Measurements from ENCODE around the gene HIP1R.
A peak's percentile ranks its signal among the peaks of the same experiment; 100 is the strongest.
"Not testable (repeated sequence)": the region's sequence is repeated elsewhere in the genome, so short reads cannot be mapped to it uniquely, and the experiment has no call there.

Gene HIP1R

GRCh38 chr12:122902854-122903692 lies 67.8 kb downstream of the HIP1R start:
- TF ChIP-seq CTCF (IDR thresholded peaks at IDR 0.05): no peak
- H3K9me3 ChIP-seq: no peaks in the 10 kb centered on the region
- peak overlapping the region; percentile 2 to 18 for H3K4me3 ChIP-seq (ENCODE audit: low read depth in 1 of 2, low read length in 1 of 2)
- H3K36me3 ChIP-seq: no peaks in the 10 kb centered on the region
- peaks cover 36 to 44% of the 10 kb centered on the region in 2 experiments for H3K4me1 ChIP-seq (ENCODE audit: control insufficient read depth in 1 of 2, insufficient read depth in 1 of 2, low read depth in 1 of 2, low read length in 1 of 2)
- H3K27ac ChIP-seq: peak overlapping the region; percentile 92
- H3K27me3 ChIP-seq: no peaks in the 10 kb centered on the region

GRCh38 chr12:122903693-122904034 lies 68.4 kb downstream of the HIP1R start:
- Histone ChIP-seq H3K27ac (peak overlapping the region; percentile 92), H3K9me3 (no peaks in the 10 kb centered on the region), H3K4me3 (ENCODE audit: low read depth in 1 of 2, low read length in 1 of 2) (peak overlapping the region; percentile 2 to 18), H3K27me3 (no peaks in the 10 kb centered on the region), H3K4me1 (ENCODE audit: control insufficient read depth in 1 of 2, insufficient read depth in 1 of 2, low read depth in 1 of 2, low read length in 1 of 2) (peaks cover 32 to 38% of the 10 kb centered on the region in 2 experiments), H3K36me3 (no peaks in the 10 kb centered on the region)
- no peak for TF ChIP-seq CTCF (IDR thresholded peaks at IDR 0.05)

GRCh38 chr12:122905258-122905657 lies 70.0 kb downstream of the HIP1R start:
- Histone ChIP-seq H3K27ac (peak overlapping the region; percentile 92), H3K4me1 (ENCODE audit: control insufficient read depth in 1 of 2, insufficient read depth in 1 of 2, low read depth in 1 of 2, low read length in 1 of 2) (peaks cover 32 to 33% of the 10 kb centered on the region in 2 experiments)
- H3K4me3 ChIP-seq (ENCODE audit: low read depth in 1 of 2, low read length in 1 of 2); H3K27me3 ChIP-seq; H3K36me3 ChIP-seq; H3K9me3 ChIP-seq: not testable (repeated sequence)

- H3K4me3 ChIP-seq (ENCODE audit: low read depth in 1 of 2, low read length in 1 of 2): no peak overlapping the region
- H3K4me1 ChIP-seq (ENCODE audit: control insufficient read depth in 1 of 2, insufficient read depth in 1 of 2, low read depth in 1 of 2, low read length in 1 of 2): peaks cover 16 to 18% of the 10 kb centered on the region in 2 experiments
- no peaks in the 10 kb centered on the region for H3K27me3 ChIP-seq
- TF ChIP-seq CTCF (IDR thresholded peaks at IDR 0.05): no peak
- no peak overlapping the region for H3K27ac ChIP-seq
- no peaks in the 10 kb centered on the region for H3K36me3 ChIP-seq
- H3K9me3 ChIP-seq: no peaks in the 10 kb centered on the region
These were observed 73.7 kb downstream of the HIP1R start for GRCh38 chr12:122908915-122909314.

- Histone ChIP-seq H3K4me1 (ENCODE audit: control insufficient read depth in 1 of 2, insufficient read depth in 1 of 2, low read depth in 1 of 2, low read length in 1 of 2) (peaks cover 8 to 11% of the 10 kb centered on the region in 2 experiments), H3K36me3 (no peaks in the 10 kb centered on the region), H3K4me3 (ENCODE audit: low read depth in 1 of 2, low read length in 1 of 2) (no peak overlapping the region), H3K27me3 (no peaks in the 10 kb centered on the region), H3K27ac (no peak overlapping the region), H3K9me3 (no peaks in the 10 kb centered on the region)
- TF ChIP-seq CTCF (IDR thresholded peaks at IDR 0.05): no peak
These were observed 74.4 kb downstream of the HIP1R start for GRCh38 chr12:122909442-122910288.

All from neutrophil (primary cell).